Measurements from ENCODE around the gene AQP2.

Gene AQP2

GRCh38 chr12:49944046-49944445, 6.5 kb upstream of the AQP2 start:
- no peak for TF ChIP-seq CTCF (IDR thresholded peaks at IDR 0.05; ENCODE audit: low read depth, low read length)
- no peak for DNase-seq (ENCODE audit: low read depth, low spot score)
- H3K4me3 ChIP-seq (ENCODE audit: low read depth, low read length): no peak overlapping the region
- in situ Hi-C loops (cut with HindIII; ENCODE audit: low sequenced_read_pairs): no loop called here

- in situ Hi-C loops (cut with HindIII; ENCODE audit: low sequenced_read_pairs): no loop called here
- H3K4me3 ChIP-seq (ENCODE audit: low read depth, low read length): no peak overlapping the region
- no peak for DNase-seq (ENCODE audit: low read depth, low spot score)
- no peak for TF ChIP-seq CTCF (IDR thresholded peaks at IDR 0.05; ENCODE audit: low read depth, low read length)
These were observed 5.8 kb upstream of the AQP2 start for GRCh38 chr12:49944718-49945117.

- TF ChIP-seq CTCF (IDR thresholded peaks at IDR 0.05; ENCODE audit: low read depth, low read length): peak; percentile 97
- H3K4me3 ChIP-seq (ENCODE audit: low read depth, low read length): peak overlapping the region; percentile 18
- in situ Hi-C loops (cut with HindIII; ENCODE audit: low sequenced_read_pairs): no loop called here
- peak; percentile 71 for DNase-seq (ENCODE audit: low read depth, low spot score)
These were observed 5.0 kb upstream of the AQP2 start for GRCh38 chr12:49945394-49946080.

- in situ Hi-C loops (cut with HindIII; ENCODE audit: low sequenced_read_pairs): no loop called here
These were observed 4.5 kb upstream of the AQP2 start for GRCh38 chr12:49946086-49946485.

GRCh38 chr12:49946497-49946896, 4.0 kb upstream of the AQP2 start:
- no peak for TF ChIP-seq CTCF (IDR thresholded peaks at IDR 0.05; ENCODE audit: low read depth, low read length)
- H3K4me3 ChIP-seq (ENCODE audit: low read depth, low read length): no peak overlapping the region
- no peak for DNase-seq (ENCODE audit: low read depth, low spot score)
- in situ Hi-C loops (cut with HindIII; ENCODE audit: low sequenced_read_pairs): no loop called here

More at GRCh38 chr12:49946086-49946485, 4.5 kb upstream of the AQP2 start:
- TF ChIP-seq CTCF (IDR thresholded peaks at IDR 0.05; ENCODE audit: low read depth, low read length): no peak
- no peak for DNase-seq (ENCODE audit: low read depth, low spot score)
- H3K4me3 ChIP-seq (ENCODE audit: low read depth, low read length): no peak overlapping the region

GRCh38 chr12:49947593-49948226, 2.8 kb upstream of the AQP2 start:
- in situ Hi-C loops (cut with HindIII; ENCODE audit: low sequenced_read_pairs): no loop called here
- TF ChIP-seq CTCF (IDR thresholded peaks at IDR 0.05; ENCODE audit: low read depth, low read length): no peak
- no peak overlapping the region for H3K4me3 ChIP-seq (ENCODE audit: low read depth, low read length)
- DNase-seq (ENCODE audit: low read depth, low spot score): no peak

Measured in astrocyte of the spinal cord (primary cell).